OCI-LY1 (cell line): ENCODE measurements around the gene ACOX1.

ENCODE experiments used
- H2AFZ ChIP-seq: fragments of 200-600 bp; sonication (generic), shearing (Covaris generic); 2 replicates; pipeline ENCODE4 v1.6.0; 2014; ENCODE audit warnings: antibody characterized with exemption, mild to moderate bottlenecking, low read length
- H3F3A ChIP-seq: fragments of 200-600 bp; sonication (generic), shearing (Covaris generic); 2 replicates; pipeline ENCODE4 v1.6.0; 2014; ENCODE audit warnings: mild to moderate bottlenecking, antibody characterized with exemption, low read length, moderate library complexity; ENCODE audit not compliant: insufficient read depth
- H3K27ac ChIP-seq: fragments of 200-600 bp; sonication (generic); 2 replicates; pipeline ENCODE4 v1.5.1; 2014; ENCODE audit warnings: low read length, mixed run types, mild to moderate bottlenecking, low read depth; ENCODE audit not compliant: poor library complexity, severe bottlenecking
- H3K27me3 ChIP-seq: fragments of 200-600 bp; sonication (generic); 2 replicates; pipeline ENCODE4 v1.6.0; 2014; ENCODE audit warnings: antibody characterized with exemption, mild to moderate bottlenecking, low read length, moderate library complexity; ENCODE audit not compliant: insufficient read depth
- H3K36me3 ChIP-seq: fragments of 200-600 bp; sonication (generic); 2 replicates; pipeline ENCODE4 v1.6.1; 2014; ENCODE audit warnings: mild to moderate bottlenecking, antibody characterized with exemption, low read length, moderate library complexity, mixed read lengths; ENCODE audit not compliant: insufficient read depth
- H3K4me1 ChIP-seq: fragments of 200-600 bp; sonication (generic); 2 replicates; pipeline ENCODE4 v1.5.1; 2014; ENCODE audit warnings: mild to moderate bottlenecking, low read length, moderate library complexity; ENCODE audit not compliant: insufficient read depth, severe bottlenecking
- H3K4me2 ChIP-seq: fragments of 200-600 bp; sonication (generic), shearing (Covaris generic); 2 replicates; pipeline ENCODE4 v1.6.1; 2014; ENCODE audit warnings: low read length
- H3K4me3 ChIP-seq: fragments of 200-600 bp; sonication (generic); 2 replicates; pipeline ENCODE4 v1.5.1; 2014; ENCODE audit warnings: low read length, low read depth, mild to moderate bottlenecking, mixed read lengths; ENCODE audit not compliant: poor library complexity, severe bottlenecking
- H3K79me2 ChIP-seq: fragments of 200-600 bp; shearing (Covaris generic); 2 replicates; pipeline ENCODE4 v1.6.1; 2016; ENCODE audit warnings: mixed run types, low read length, mixed read lengths; ENCODE audit not compliant: insufficient read depth
- H3K9ac ChIP-seq: fragments of 200-600 bp; sonication (generic), shearing (Covaris generic); 2 replicates; pipeline ENCODE4 v1.6.1; 2014; ENCODE audit warnings: mild to moderate bottlenecking, low read length, mixed read lengths
- H3K9me2 ChIP-seq: fragments of 200-600 bp; sonication (generic), shearing (Covaris generic); 2 replicates; pipeline ENCODE4 v1.6.1; 2014; ENCODE audit warnings: low read depth, mild to moderate bottlenecking, low read length, mixed read lengths
- H3K9me3 ChIP-seq: fragments of 200-600 bp; shearing (Covaris generic); 2 replicates; pipeline ENCODE4 v1.6.1; 2014; ENCODE audit warnings: low read length, mixed read lengths
- H4K20me1 ChIP-seq: fragments of 200-600 bp; sonication (generic), shearing (Covaris generic); 2 replicates; pipeline ENCODE4 v1.6.0; 2016; ENCODE audit warnings: mild to moderate bottlenecking, low read length; ENCODE audit not compliant: insufficient read depth
- EZH2 ChIP-seq: fragments of 200-600 bp; sonication (generic), shearing (Covaris generic); IDR thresholded peaks from 2 replicates; pipeline ENCODE4 v1.8.0; 2017; ENCODE audit warnings: borderline replicate concordance, mixed run types, mild to moderate bottlenecking, antibody characterized with exemption, low read length, moderate library complexity, mixed read lengths
- TF ChIP-seq, protein P1 (sequence below): fragments of 200-600 bp; sonication (generic), shearing (Covaris generic); IDR thresholded peaks from 2 replicates; pipeline ENCODE4 v1.5.1; 2017; ENCODE audit warnings: mild to moderate bottlenecking, antibody characterized with exemption, low read length, moderate library complexity, mixed read lengths

The ACOX1 gene

DNA sequence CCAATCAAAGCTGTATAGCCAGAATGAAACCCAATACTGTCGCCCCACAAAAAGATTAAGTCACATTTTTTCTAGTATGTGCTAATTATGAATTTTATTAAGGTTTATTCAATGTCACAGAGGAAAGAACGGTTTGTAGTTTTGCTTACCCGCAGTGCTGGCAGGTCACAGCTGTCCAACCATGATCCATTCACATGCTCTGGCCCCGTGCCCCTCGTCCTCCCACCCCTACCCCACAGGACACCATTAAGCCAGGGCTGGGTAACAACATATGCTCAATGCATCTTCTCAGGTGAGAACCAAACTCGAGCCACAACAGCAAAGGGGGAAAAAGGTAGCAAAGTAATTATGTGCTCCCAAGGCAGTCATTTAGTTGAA lies 37.5 kb downstream of the ACOX1 start:
- Histone ChIP-seq H3K27ac (no peak overlapping the region), H3K79me2 (no peaks in the 10 kb centered on the region), H3K4me3 (peak overlapping the region; percentile 95), H3K4me2 (peak overlapping the region; percentile 83), H3K36me3 (peaks cover 6% of the 10 kb centered on the region; the same call in 1 of the 2 replicates), H4K20me1 (no peaks in the 10 kb centered on the region), H3K4me1 (peaks cover 18% of the 10 kb centered on the region), H3K9me3 (no peaks in the 10 kb centered on the region), H3F3A (0 out of 2 replicates have a peak, but pooled peaks cover 5% of the 10 kb centered on the region), H2AFZ (0 out of 2 replicates have a peak overlapping the region, but pooled peaks have one; percentile 12), H3K27me3 (no peaks in the 10 kb centered on the region), H3K9me2 (no peaks in the 10 kb centered on the region), H3K9ac (peak overlapping the region; percentile 97)
- no peak for TF ChIP-seq EZH2
- TF ChIP-seq, protein P1, sequence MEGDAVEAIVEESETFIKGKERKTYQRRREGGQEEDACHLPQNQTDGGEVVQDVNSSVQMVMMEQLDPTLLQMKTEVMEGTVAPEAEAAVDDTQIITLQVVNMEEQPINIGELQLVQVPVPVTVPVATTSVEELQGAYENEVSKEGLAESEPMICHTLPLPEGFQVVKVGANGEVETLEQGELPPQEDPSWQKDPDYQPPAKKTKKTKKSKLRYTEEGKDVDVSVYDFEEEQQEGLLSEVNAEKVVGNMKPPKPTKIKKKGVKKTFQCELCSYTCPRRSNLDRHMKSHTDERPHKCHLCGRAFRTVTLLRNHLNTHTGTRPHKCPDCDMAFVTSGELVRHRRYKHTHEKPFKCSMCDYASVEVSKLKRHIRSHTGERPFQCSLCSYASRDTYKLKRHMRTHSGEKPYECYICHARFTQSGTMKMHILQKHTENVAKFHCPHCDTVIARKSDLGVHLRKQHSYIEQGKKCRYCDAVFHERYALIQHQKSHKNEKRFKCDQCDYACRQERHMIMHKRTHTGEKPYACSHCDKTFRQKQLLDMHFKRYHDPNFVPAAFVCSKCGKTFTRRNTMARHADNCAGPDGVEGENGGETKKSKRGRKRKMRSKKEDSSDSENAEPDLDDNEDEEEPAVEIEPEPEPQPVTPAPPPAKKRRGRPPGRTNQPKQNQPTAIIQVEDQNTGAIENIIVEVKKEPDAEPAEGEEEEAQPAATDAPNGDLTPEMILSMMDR = no peak

DNA sequence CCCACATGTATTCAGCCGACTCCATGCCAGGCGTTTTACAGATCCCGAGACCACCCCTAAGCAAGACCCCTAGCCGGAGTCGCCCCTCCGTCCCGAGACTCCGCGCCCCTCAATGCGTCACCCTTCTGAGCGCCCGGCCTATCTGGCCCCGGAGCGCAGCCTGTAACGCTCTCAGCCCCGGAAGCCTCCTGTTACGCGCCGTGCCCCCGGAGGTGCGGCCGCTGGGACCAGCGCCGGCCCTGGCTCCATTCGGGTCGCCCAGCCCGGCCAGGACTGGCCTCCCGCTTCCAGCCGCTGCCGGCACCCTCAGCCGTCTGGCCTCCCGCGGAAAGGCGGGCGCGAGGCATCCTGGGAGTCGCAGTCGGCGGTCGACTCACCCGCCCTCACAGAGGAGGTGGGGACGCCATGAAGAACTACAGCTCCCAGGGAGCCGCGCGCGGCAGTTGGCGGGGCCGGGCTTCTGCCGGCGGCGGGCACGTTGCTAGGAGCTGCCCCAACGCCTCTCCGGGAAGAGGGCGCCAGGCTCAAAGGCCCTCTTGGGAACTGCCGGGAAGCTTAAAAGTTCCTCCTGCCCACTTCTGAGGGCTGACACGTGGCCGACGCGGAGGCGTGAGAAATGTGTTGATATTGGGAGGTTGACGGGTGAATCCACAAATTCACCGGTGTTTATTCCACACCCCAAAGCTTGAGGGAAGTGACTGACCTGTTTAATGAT lies 38.1 kb downstream of the ACOX1 start, which contains the start of gene FBF1:
TSS of gene FBF1 (minus strand) at position 316 of the 715 bp plus-strand sequence. CDS start 2,893 bp downstream, outside the sequence.
- no peaks in the 10 kb centered on the region for H3K9me2 ChIP-seq
- H4K20me1 ChIP-seq = no peaks in the 10 kb centered on the region
- H2AFZ ChIP-seq = peak within 1 kb of the TSS; percentile 76
- H3K9ac ChIP-seq = peak within 1 kb of the TSS; percentile 97
- H3K27me3 ChIP-seq = no peaks in the 10 kb centered on the region
- peaks cover 18% of the 10 kb centered on the region for H3K4me1 ChIP-seq
- H3K79me2 ChIP-seq = no peaks in the 10 kb centered on the region
- TF ChIP-seq, protein P1 = no peak
- no peak for TF ChIP-seq EZH2
- H3K4me3 ChIP-seq = peak within 1 kb of the TSS; percentile 95
- H3K9me3 ChIP-seq = no peaks in the 10 kb centered on the region
- peaks cover under 1% of the 10 kb centered on the region; the same call in 1 of the 2 replicates for H3K36me3 ChIP-seq
- peak within 1 kb of the TSS; percentile 7 for H3K27ac ChIP-seq
- H3K4me2 ChIP-seq = peak within 1 kb of the TSS; percentile 83
- 0 out of 2 replicates have a peak, but pooled peaks cover 5% of the 10 kb centered on the region for H3F3A ChIP-seq

DNA sequence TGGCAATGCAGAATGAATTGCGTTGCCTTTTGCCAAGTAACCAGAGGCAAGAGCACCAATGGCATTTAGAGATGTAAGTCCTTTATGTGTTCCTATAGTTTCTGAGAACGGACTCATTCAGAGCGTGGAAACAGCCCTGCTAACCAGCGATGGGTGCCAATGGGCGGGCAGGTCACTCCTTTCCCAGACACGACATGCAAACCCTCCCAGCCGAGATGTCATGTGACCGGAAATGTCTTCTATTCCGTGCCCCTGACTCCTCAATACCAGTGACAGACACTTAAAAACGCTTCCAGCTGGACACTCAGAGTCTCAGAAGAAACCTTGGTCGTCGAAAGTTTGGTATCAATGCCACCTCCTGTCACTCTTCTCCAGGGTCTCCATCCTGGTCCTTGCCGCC lies 41.3 kb downstream of the ACOX1 start:
- H3K79me2 ChIP-seq = no peaks in the 10 kb centered on the region
- H3K27ac ChIP-seq = no peak overlapping the region
- no peaks in the 10 kb centered on the region for H3K9me2 ChIP-seq
- no peaks in the 10 kb centered on the region for H3K27me3 ChIP-seq
- TF ChIP-seq, protein P1 = no peak
- no peak for TF ChIP-seq EZH2
- H3K4me1 ChIP-seq = peaks cover 18% of the 10 kb centered on the region
- no peaks in the 10 kb centered on the region for H3F3A ChIP-seq
- no peak overlapping the region for H3K9ac ChIP-seq
- H3K9me3 ChIP-seq = no peaks in the 10 kb centered on the region
- no peak overlapping the region for H3K4me3 ChIP-seq
- no peak overlapping the region for H2AFZ ChIP-seq
- H3K36me3 ChIP-seq = no peaks in the 10 kb centered on the region
- H3K4me2 ChIP-seq = no peak overlapping the region
- no peaks in the 10 kb centered on the region for H4K20me1 ChIP-seq
